Tibial nerve (tissue), 3 donors: Measurements from ENCODE around the gene GART.

ENCODE experiments used
- POLR2A ChIP-seq, 2 donors: fragments of 450-650 bp; IDR thresholded peaks; one replicate each; pipeline ENCODE4 v1.6.1; 2017; ENCODE audit warnings: antibody characterized with exemption in 2 of 2, mild to moderate bottlenecking in 2 of 2, moderate library complexity in 2 of 2
- TF ChIP-seq, protein P1 (sequence below), 5 experiments: fragments of 200-600 bp in 3 of 5; fragments of 450-650 bp in 2 of 5; sonication (generic) in 3 of 5; IDR thresholded peaks; one replicate each; pipeline ENCODE4 v1.5.1; 2016 to 2019; ENCODE audit warnings: antibody characterized with exemption in 5 of 5, mild to moderate bottlenecking in 3 of 5, moderate library complexity in 2 of 5

DNA sequence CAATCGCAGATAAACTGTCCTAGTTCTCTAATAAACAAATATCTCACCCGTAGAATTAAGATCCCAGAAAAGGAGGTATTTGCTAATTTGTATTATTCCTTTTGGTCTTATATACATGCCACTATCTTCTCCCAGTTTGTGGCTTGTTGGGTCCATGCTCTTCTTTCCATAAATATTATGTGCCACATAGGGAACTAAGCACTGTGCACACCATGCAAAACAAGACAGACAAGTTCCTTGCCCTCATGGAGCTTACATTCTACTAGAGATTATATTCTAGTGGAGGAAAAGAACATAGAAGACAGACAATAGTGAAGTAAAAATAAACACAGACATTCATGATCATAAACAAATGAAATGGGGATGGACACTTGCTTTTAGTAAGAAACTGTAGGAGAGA, 4.7 kb downstream of the GART start:
- no peak for TF ChIP-seq POLR2A (IDR thresholded peaks at IDR 0.05)
- TF ChIP-seq, protein P1, sequence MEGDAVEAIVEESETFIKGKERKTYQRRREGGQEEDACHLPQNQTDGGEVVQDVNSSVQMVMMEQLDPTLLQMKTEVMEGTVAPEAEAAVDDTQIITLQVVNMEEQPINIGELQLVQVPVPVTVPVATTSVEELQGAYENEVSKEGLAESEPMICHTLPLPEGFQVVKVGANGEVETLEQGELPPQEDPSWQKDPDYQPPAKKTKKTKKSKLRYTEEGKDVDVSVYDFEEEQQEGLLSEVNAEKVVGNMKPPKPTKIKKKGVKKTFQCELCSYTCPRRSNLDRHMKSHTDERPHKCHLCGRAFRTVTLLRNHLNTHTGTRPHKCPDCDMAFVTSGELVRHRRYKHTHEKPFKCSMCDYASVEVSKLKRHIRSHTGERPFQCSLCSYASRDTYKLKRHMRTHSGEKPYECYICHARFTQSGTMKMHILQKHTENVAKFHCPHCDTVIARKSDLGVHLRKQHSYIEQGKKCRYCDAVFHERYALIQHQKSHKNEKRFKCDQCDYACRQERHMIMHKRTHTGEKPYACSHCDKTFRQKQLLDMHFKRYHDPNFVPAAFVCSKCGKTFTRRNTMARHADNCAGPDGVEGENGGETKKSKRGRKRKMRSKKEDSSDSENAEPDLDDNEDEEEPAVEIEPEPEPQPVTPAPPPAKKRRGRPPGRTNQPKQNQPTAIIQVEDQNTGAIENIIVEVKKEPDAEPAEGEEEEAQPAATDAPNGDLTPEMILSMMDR (IDR thresholded peaks at IDR 0.05), result no peak
